ENCODE measurements around the gene MAFB. TPM values are rescaled to one million over a fixed set of nuclear protein-coding genes. Genes with fewer than 3 reads are reported as not detected.

MAFB gene
- total and polyA plus RNA-seq, 2 donors from 2014 or later = 10.4 to 39.6 TPM

DNA sequence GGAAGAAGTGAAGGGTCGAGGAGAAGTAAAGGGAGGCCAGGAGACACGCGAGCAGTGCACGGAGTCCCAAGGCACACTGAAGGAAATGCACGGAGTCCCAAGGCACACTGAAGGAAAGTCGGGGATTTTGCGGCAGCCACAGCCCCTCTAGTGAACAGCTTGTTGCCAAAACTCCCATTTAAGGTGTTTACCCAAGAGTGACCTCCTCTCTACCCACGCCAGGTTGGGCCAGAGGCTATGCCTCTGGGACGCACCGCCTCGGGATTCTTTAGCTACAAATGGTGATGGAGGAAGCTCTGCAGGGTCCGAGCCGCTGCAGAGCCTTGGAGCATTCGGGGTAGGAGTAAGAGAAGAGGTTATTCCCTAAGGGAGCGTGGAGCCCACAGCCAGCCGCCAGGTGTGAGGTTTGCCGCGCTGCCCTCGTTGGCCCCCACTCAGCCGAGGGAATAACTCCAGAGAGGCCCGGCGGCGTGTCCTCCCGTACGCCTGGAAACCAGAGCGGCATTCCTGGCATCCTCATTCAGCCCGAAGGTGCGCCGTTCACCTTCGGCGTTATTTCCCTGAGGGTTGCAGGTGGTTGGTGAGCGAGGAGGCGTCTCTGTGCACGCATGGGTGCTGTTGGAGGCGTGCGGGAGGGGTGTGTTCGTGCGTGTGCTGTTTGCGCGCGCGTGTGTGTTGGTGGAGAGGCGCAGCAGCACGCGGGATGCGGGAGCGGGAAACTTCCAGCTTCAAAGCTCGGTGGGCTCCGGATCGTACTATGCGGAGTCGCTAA, 3.4 kb upstream of the MAFB start:
- no peaks in the 10 kb centered on the region for H3K36me3 ChIP-seq (ENCODE audit: control insufficient read depth in 2 of 3, insufficient read depth in 3 of 3, low read length in 3 of 3)
- TF ChIP-seq, protein P1, sequence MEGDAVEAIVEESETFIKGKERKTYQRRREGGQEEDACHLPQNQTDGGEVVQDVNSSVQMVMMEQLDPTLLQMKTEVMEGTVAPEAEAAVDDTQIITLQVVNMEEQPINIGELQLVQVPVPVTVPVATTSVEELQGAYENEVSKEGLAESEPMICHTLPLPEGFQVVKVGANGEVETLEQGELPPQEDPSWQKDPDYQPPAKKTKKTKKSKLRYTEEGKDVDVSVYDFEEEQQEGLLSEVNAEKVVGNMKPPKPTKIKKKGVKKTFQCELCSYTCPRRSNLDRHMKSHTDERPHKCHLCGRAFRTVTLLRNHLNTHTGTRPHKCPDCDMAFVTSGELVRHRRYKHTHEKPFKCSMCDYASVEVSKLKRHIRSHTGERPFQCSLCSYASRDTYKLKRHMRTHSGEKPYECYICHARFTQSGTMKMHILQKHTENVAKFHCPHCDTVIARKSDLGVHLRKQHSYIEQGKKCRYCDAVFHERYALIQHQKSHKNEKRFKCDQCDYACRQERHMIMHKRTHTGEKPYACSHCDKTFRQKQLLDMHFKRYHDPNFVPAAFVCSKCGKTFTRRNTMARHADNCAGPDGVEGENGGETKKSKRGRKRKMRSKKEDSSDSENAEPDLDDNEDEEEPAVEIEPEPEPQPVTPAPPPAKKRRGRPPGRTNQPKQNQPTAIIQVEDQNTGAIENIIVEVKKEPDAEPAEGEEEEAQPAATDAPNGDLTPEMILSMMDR (IDR thresholded peaks at IDR 0.05; ENCODE audit: borderline replicate concordance, extremely low read depth, insufficient read depth) = no peak
- FAIRE-seq (no peak), DNase-seq (peak in 2 of 5 donors; percentile 26 to 31)
- intact Hi-C loops (cut with DNase I) = loop anchor here (10.0 kb wide), 1 partner anchor 808 kb away; no protein-coding TSS in a partner anchor
- no peaks in the 10 kb centered on the region for H3K9me3 ChIP-seq (ENCODE audit: control insufficient read depth in 2 of 3, insufficient read depth in 1 of 3, low read length in 3 of 3)
- H3K4me3 ChIP-seq (ENCODE audit: low read length in 3 of 3) = no peak overlapping the region
- peaks cover 0 to 8% (median 0%) of the 10 kb centered on the region in 3 donors for H3K4me1 ChIP-seq (ENCODE audit: control insufficient read depth in 2 of 3, insufficient read depth in 2 of 3, low read depth in 1 of 3, low read length in 3 of 3)
- H3K9ac ChIP-seq (ENCODE audit: low read length in 3 of 3) = no peak overlapping the region
- H3K27me3 ChIP-seq (ENCODE audit: control insufficient read depth, insufficient read depth, low read length) = peaks cover 42% of the 10 kb centered on the region
- H3K27ac ChIP-seq (ENCODE audit: low read depth in 2 of 2, low read length in 2 of 2) = no peak overlapping the region

DNA sequence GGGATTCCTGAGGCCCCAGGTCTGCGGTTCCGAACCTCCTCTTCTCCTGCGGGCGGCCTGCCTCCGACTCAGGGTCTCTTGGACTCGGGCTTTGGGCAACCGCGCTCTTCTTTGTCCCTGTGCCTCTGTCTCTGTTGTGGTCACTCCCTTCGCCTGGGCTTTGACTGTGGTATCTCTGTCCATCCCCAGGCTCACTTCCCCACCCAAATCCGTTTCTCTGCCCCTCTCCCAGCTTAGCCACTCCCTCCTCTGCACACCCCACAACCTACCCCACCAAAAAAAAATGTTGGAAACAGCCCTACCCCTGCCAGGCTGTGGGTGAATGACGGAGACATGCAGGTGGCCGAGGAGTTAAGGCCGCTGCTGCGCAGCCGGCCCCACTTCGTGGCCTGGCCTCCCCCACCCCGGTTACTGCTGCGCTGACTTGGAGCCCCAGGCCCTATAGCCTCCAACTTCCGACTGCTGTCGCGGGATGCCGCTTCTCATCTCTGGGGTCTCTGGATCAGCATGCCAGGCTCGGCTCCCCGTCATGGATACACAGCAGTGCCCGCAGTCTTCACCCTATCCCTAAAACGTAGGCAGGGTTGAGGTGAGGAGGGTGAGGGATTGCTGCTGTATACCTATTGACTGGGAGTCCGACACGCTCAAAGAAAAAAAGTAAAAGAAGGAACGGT, 2.7 kb upstream of the MAFB start:
- no peaks in the 10 kb centered on the region for H3K36me3 ChIP-seq (ENCODE audit: control insufficient read depth in 2 of 3, insufficient read depth in 3 of 3, low read length in 3 of 3)
- peaks cover 42% of the 10 kb centered on the region for H3K27me3 ChIP-seq (ENCODE audit: control insufficient read depth, insufficient read depth, low read length)
- no peak for FAIRE-seq
- H3K4me1 ChIP-seq (ENCODE audit: control insufficient read depth in 2 of 3, insufficient read depth in 2 of 3, low read depth in 1 of 3, low read length in 3 of 3) = peaks cover 0 to 10% (median 0%) of the 10 kb centered on the region in 3 donors
- H3K9me3 ChIP-seq (ENCODE audit: control insufficient read depth in 2 of 3, insufficient read depth in 1 of 3, low read length in 3 of 3) = no peaks in the 10 kb centered on the region
- peak in 1 of 5 donors; percentile 76 for DNase-seq
- H3K27ac ChIP-seq (ENCODE audit: low read depth in 2 of 2, low read length in 2 of 2) = no peak overlapping the region
- no peak overlapping the region for H3K9ac ChIP-seq (ENCODE audit: low read length in 3 of 3)
- TF ChIP-seq, protein P1 (IDR thresholded peaks at IDR 0.05; ENCODE audit: borderline replicate concordance, extremely low read depth, insufficient read depth) = no peak
- no peak overlapping the region for H3K4me3 ChIP-seq (ENCODE audit: low read length in 3 of 3)
- intact Hi-C loops (cut with DNase I) = loop anchor here (10.0 kb wide), 1 partner anchor 807 kb away; no protein-coding TSS in a partner anchor

DNA sequence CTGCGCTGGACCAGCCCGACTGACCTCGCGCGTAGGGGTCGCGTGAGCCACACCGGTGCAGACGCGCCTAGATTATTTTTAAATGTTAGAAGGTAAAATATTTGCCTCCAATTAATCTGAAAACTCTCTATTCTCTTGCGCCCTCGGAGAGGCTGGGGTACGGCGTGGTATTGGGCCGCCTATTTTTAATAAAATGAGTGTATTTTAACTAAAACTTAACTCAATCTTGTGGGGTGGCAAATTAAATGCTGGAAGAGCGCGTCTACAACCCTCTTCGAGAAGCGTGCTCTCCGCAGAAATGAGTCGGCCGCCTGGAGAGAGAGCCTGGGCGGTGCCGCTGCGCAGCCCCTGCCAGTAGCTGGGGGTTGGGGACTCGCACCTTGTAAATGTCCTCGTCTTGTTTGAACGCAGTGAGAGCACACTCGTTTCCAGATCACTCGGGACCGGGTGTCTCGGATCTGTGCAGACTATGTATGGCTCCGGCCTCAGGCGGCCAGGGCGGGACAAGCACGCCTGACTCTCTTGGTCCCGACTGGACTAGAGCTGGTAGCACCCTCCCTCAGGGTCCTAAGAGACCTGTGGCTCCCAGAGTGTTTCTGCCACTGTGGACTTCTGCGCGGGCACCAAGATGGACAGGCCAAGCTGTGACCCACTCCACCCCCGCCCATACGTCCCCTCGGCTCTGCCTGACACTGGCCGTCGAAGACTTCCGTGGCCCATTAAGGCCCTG, 2.0 kb upstream of the MAFB start:
- Histone ChIP-seq H3K36me3 (ENCODE audit: control insufficient read depth in 2 of 3, insufficient read depth in 3 of 3, low read length in 3 of 3) (no peaks in the 10 kb centered on the region), H3K4me3 (ENCODE audit: low read length in 3 of 3) (no peak overlapping the region), H3K27me3 (ENCODE audit: control insufficient read depth, insufficient read depth, low read length) (peaks cover 42% of the 10 kb centered on the region), H3K4me1 (ENCODE audit: control insufficient read depth in 2 of 3, insufficient read depth in 2 of 3, low read depth in 1 of 3, low read length in 3 of 3) (peaks cover 0 to 13% (median 0%) of the 10 kb centered on the region in 3 donors), H3K9ac (ENCODE audit: low read length in 3 of 3) (no peak overlapping the region), H3K9me3 (ENCODE audit: control insufficient read depth in 2 of 3, insufficient read depth in 1 of 3, low read length in 3 of 3) (no peaks in the 10 kb centered on the region), H3K27ac (ENCODE audit: low read depth in 2 of 2, low read length in 2 of 2) (no peak overlapping the region)
- FAIRE-seq (no peak), DNase-seq (peak in 3 of 5 donors; percentile 24 to 64 (median 31))
- intact Hi-C loops (cut with DNase I) = loop anchor here (10.0 kb wide), 1 partner anchor 806 kb away; no protein-coding TSS in a partner anchor
- TF ChIP-seq, protein P1 (IDR thresholded peaks at IDR 0.05; ENCODE audit: borderline replicate concordance, extremely low read depth, insufficient read depth) = no peak

Measured in kidney (tissue), 14 donors.